CD4-positive, alpha-beta T cell treated with Interleukin-17A for 1 hour (primary cell): ENCODE data around the gene ADCY4.

ENCODE experiments used
- DNase-seq: peaks from one replicate; pipeline ENCODE4 v3.0.0-alpha.2; 2020

ADCY4 gene

DNA sequence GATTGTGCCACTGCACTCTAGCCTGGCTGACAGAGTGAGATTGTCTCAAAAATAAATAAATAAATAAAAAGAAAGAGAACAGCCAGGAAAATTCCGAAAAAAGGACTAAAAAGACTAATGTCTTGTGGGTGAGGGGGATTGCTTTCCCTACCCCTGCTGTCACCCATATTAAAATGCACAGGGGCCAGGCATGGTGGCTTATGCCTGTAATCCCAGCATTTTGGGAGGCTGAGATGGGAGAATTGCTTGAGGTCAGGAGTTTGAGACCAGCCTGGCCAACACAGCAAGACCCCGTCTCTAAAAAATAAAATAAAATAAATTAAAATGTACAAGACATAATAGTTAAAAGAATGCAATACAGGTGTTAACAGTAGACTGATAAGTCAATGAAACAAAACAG is 41.3 kb downstream of the ADCY4 start:
- DNase-seq, result no peak

DNA sequence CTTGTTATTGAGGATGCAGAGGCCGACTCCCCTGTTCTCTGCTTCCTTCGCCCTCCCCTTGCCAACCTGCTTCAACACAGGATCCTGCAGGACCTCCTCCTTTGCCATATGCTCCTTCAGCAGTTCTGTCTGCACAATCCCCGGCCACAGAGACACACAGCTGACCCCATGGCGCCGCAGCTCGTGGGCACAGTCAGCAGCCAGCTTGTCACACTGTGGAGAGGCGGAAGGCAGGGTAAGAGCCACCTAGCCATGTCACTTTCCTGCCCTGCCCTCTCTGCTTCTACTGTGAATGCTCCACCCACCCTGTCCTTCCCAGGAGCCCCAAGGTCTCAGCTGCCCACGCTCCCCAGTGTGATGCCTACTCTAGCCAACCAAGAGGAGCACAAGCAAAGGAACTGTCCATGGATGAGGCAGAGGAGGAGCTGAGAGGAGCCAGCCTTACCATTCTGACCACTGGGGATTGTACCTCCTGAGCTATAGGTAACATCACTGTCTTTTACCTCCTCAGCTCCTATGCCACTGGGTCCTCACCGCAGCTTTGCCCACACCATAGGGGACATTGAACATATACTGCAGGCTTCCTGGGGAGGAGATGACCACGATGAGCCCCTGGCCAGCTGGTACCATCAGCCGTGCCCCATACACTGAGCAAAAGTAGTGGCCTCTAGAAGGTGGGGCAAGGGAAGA is 42.6 kb downstream of the ADCY4 start:
- DNase-seq, result no peak

DNA sequence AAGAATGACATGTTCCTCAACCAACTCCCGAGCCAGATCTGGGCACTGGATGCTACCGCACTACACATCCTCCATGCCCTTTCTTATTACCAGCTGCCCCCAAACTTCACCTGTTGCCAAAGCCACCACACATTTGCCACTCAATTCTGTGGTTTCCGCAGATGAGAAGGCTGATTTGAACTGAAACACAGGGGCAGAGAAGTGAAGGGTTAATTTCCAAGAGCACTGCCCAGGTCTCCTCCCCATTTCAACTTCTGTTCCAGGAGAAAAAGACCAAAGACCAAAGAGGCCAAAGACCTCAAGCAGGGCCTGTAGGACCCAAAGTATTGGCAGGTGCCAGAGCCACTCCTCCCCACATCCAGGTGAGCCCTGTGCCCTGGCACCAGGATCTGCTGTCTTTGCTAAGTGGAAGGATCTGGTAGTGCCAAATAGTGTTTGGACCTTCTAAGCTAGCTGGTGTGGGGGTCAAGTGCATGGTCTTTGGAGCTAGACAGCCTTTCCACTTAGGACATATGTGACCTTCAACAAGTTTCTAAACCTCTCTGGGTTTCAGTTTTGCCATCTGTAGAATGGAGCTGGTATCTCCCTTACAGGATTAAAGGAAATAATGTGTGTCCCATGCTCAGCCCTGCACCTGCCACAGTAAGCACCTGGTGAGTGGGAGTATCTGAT is 43.3 kb downstream of the ADCY4 start:
- no peak for DNase-seq

DNA sequence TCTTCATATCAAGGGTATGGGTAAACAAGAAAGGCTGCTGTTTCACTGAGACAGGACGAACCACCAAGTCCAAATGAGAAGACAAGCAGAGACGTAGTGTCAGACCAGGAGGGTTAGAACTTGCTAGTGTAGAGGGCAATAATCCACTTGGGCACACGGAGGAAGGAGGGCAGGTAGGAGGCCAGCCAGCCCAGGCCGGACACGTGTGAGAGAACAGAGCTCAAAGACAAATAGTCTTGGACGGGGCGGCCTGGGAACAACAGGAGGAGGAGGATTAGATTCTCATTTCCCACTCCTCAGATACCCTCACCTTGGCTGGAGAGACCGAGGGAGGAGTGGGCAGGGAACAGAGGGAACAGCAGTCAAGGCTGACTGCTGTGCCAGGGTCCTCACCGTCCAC is 44.1 kb downstream of the ADCY4 start:
- no peak for DNase-seq

DNA sequence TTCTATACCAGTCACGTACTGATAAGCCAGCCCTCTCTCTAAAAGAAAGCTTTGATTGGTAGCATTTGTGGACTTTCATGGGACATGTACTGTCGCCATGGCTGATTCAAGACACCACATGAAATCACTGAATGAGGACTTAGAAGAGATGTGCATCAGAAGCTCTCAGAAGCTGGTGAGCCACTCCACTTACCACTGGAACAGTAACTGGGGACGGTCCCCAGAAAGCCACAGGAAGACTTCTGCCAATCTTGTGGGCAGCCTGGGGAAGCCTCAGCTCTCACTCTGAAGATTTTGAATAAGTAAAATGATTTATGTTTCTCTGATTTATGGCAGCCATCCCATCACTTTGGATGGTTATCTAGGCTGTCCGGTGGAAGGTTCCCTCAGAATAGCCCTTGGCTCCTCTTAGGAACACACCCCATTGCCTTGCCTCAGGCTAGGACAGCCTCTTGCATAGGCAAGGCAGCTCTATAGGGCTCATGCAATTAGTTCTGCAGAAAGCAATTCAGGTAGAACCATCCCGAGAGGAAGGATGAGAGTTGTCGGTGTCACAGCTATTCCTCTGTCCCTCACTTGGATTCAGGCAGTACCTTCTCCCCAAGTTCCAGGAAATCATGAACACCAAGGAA is 45.1 kb downstream of the ADCY4 start:
- no peak for DNase-seq

DNA sequence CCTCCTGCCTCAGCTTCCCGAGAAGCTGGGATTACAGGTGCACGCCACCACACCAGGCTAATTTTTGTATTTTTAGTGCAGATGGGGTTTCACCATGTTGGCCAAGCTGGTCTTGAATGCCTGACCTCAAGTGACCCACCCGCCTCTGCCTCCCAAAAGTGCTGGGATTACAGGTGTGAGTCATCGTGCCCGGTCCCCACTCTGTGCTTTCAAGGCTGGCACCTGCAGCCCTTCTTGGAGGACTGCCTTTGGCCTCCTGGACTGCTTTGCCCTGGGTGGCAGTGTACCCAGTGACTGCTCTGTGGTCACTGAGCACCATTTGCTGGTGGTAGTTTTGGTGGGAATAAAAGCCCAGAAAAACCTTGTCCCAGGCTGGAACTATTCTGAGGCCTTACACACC is 47.9 kb downstream of the ADCY4 start:
- no peak for DNase-seq

DNA sequence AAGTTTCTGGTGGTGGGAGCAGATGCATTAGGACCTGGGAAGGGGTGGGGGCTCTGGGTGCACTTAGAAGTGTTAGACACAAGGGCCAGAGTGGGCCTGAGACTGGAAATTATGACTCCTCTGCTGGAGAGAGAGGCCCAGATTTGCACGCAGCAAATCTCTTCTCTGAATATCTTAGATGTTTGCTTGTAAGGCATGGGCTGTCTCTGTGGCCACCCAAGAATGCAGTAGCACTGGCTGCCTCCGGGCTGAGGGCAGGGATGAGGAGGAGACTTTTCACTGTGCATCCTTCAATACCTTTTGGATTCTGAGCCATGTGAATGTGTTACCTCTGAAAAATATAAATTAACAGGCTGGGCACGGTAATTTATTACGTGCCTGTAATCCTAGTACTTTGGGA is 49.5 kb downstream of the ADCY4 start:
- no peak for DNase-seq

DNA sequence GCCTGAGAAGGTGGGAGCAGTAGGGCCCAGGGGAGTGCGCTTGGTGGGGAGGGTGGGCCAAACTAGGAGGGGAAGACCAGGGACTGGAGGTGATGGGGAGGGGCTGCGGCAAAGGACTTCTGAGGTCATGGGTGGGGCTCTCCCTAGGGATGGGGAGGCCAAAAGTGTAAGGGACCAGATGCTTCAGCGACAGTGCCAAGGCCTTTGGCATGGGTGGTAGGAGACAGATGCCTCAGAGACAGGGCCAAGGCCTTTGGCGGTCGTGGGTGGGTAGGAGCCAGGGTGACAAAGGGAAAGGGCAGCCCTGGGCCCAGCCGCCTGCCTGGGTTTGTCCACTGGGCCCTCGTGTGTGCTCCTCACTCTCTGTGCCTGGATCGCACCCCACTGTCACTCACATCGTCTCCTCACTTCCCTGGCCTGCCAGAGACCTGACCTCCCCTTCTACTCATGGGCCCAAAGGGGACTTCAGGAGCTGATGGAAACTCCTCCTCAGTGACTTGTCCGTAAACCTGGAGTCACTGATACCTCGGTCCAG is 50.3 kb downstream of the ADCY4 start:
- no peak for DNase-seq

DNA sequence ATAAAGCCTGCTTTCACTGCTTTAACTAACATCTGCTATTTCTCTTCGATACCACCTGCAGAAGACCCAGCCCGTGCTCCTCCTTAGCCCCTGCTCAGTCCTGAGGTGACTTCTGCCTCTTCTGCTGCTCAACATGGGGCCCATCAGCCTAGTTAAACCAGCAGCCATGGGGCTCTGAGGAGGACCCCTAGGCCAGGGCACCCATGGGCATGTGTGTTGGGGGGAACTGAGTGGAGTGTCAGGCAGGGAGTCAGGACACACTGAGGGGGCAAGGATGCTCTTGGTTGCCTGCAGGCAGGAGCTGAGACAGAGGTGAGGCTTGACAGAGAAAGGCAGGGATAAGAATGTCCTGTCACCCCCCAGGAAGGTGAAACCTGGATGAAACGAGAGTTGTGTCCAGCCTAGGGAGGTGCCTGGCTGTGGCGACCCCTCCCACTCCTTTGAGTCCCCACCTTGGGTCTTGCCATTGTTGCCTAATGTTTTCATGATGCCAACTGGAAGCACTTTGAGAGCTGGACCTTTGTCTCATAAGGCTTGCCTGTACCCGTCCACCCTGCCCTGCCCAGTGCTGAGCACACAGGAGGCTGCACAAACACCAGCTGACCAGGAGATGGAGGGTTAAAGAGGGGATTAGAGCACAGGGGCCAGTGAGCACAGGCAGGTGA is 50.9 kb downstream of the ADCY4 start:
- no peak for DNase-seq

DNA sequence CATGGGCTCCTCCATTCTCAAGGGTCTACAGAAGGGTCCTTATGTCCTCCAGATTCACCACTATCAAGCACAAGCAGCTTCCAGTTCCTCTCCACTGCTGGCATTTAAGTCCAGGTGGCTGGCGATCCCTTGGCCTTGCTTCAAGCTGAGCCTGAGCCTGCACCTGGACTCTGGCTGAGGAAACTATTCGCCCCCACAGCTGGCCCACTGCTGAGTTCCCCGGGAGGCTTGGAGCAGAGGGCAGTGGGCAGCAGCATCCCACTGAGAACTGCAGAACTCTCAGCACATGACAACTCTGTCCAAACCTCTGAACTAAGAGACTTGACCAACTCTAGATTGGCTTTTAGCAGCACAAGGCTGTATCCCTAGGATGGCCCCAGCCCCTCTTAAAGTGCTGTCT is 52.1 kb downstream of the ADCY4 start:
- no peak for DNase-seq

DNA sequence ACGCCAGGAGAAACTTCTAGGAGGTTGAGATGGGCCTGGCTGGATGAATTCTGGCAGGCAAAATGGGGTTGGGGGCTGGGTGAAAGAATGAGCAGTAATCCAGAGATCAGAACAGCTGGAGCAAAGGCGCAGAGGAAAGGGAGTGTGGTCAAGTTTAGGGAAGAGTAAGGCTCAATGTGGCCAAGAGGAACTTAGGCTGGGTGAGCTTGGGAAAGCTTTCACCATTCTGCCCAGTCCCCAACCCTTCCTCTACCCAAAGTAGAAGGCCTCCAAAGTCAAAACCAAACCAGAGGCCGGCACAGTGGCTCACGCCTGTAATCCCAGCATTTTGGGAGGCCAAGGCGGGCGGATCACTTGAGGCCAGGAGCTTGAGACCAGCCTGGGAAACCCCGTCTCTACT is 53.2 kb downstream of the ADCY4 start:
- DNase-seq, result no peak

DNA sequence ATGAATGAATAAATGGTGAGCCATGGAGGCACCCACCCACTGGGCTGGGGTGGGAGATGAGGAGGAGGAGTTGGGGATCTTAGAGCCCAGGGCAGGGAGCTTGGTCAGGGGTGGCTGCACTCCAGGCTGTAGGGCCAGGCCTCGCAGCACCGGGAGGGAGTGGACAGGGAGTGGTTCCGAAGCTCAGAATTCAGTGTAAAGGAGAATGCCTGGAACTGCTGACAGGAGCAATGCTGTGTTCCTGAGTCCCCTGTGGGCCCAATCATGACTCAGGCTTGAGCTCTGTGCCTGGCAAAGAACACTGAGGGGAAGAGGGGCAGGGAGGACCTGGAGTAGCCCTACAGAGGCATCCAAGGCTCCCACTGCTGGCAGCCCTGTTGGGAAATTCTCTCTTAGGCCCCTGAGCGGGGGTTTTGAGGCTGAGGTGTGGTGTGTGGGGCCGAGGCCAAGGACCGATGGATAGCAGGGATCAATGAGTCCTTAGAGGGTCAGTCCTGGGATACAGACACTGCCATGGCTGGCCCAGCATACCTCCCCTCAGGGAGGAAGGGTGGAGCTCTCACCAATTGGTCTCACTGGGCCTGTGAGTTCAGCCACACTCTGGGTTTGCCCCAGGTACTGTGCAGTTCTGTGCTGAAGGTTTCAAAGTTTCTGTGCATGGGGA is 53.9 kb downstream of the ADCY4 start:
- DNase-seq, result no peak

DNA sequence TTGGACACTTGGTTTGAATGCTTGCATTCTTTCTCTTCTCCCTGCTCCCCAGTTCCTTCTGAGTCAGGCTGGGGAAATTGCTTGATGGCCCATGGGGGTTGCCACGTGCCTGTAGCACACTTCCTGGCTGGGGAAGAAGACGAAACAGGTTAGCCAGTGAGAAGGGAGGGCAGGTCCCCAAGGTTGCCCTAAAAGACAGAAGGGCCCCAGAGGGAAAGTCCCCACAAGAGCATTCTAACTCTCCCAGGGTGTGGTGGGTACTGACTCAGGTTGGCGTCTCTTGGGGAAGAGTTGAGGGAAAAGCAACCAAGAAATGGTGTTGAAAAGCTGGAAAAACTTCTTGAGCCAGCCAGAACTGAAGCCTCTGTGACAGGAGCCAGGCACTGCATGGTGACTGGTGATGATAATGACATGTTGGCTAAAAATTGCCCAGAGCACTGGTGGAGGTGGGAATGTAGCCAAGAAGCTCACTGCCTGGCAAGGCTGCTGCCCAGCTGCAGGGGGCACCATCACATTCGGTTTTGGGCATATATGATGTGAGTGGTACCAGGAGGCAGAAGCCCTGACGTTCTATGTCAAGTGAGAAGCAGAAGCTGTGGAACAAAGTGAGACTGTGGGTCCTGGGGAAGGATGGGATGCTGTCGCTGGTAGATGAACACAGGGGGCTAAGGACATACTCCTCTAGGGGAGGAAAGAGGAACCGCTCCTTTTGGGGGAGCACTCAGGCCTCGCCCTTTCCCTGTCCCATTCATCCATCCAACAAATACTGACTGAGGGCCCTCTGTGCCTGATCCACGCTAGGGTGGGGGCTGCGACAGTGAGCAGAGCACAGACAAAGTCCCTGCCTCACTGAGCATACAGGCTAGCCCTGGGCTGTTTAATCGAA is 55.3 kb downstream of the ADCY4 start:
- peak; percentile 75 for DNase-seq

DNA sequence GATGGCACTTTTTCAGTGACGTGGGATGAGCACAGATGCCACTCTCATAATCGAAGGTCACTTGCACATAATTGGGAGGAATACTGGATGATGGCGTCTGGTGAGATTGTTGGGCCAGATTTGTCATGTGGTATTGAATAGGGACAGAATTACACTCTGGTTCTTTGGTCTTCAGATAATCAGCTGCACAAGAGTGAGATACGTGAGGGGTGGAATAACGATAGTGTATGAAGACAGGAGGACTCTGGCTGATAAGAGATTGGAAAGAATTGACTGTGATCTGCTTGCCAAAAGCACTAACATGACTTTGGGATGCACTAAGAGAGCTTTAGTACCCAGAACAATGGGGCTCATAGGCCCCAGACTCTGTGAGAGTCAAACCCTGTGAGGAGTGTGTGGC is 56.4 kb downstream of the ADCY4 start:
- DNase-seq, result no peak

DNA sequence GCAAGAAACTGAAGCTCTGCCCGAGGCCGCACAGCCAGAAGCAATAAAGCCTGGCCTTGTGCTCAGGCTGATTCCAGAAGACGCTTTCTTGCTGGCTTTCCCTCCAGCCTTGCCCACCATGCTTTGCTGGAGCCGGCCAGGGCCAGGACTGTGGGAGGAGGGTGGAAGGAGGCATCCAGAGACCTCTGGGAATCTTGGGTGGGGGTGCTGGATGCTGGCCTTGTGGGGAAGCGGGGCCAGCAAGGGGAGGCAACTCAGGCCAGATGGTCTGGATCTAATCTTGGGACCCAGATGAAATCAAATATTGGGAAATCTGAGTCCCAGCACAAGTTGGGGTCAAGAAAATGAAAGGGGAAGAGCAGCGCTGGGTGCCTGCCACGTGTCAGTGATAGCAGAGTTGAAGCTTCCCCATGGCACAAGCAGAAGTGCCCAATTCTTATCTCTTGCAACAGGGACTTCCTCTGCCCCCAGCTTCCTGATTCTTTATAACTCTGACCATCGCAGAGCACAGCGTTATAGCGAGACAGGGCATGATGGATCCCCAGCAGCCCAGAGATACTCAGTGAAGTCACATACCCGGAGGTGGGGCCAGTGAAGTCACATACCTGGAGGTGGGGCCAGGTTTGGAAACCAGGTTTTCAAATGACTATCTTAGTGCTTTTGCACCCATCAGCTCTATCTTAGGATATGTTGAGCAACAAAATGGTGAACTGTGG is 57.1 kb downstream of the ADCY4 start:
- peak; percentile 12 for DNase-seq

DNA sequence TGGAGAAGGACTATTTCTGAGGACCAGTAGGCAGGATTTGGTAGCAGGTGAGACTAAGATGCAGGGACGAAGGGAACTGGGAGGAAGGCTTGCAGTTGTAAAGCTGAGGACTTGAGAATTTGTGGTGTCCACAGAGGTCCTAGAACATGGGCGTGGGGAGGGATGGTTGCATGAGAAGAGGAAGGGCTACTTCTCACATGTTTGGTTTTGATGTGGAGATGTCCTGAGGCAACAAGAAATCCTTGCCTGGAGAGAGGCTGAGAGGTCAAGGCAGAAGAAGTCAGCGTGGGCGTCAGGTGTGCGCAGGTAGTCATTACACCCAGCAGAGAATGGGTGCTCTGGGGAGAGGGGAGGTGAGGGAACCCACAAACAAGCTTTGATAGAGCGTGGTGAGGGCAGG is 57.8 kb downstream of the ADCY4 start:
- DNase-seq, result no peak

DNA sequence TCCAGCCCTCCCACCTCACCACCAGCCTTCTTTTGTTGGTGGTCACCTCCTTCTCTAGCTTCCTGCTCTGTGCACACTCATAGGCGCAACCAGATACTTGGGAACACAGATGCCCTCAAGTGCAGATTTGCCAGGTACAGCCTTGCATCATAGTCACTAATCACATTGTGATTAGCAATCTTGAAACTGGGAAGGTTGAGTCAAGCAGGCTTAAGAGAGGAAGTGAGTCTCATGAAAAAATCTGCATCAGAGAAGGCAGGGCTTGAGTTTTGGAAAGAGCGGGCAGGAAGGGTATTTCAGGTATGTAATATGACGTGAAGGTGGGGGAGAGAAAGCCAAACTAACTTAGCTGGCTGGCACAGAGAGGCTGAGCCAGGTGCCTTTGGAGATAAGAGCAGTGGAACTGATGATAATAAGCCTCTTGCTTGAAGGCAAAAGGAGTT is 60.7 kb downstream of the ADCY4 start:
- peak; percentile 72 for DNase-seq

DNA sequence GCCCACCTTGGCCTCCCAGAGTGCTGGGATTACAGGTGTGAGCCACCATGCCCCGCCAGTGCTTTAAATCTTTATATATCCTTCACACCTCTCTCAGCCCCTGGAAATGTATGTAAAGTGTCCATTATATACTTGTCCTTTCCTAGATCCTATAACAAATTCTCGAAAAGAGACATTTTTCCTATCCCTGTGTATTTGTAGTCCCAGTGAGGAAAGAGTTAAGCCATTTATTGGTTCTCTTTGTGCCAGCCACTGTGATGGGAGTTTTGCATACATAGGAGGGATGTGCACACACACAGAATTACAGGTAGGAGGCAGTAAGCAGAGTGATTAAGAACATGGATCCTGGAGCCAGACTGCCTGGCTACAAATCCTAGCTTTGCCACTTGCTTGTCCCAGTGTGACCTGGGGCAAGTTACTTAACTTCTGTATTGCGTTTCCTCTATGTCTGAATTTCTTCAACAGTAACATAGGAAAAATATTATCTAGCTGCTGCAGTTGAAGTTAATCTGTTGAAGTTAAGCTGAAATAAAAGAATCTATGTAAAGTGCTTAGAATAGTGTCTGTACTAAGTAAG is 61.4 kb downstream of the ADCY4 start:
- no peak for DNase-seq

DNA sequence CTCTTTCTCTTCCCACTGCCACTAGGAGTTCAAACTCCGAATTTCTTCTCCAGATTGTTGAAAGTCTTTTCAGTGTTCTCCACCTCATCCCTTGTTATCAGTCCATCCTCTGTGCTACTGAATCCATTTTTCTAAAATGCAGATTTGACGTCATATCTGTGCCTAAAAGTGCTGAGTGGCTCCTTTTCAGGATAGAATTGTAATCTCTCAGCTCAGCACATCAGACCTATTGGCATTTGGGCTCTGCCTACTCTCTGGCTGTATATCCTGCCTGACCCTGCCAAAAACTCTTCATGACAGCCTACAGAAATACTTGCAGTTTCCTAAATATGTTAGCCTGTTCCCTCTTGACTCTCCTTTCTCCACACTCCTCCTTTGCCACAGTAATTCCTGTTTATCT is 62.4 kb downstream of the ADCY4 start:
- no peak for DNase-seq

DNA sequence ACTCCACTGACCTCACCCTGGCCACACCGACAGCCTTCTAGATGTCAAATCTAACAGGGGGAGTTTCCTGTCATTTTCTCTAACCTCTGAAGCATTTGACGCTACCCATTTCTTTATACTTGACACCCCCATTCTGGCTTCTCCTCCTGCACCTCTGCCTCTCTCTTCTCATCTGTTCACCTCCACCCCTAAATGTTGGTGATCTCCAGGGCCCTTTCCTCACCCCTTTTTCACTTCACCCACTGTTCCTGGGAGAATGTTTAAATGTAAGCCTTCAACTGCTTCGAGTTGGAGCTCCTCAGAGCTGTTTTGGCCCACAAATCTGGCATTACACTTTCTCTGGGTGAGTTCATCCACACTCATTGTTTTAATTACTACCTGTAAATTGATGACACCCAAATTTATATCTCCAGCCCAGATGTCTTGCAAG is 63.0 kb downstream of the ADCY4 start:
- no peak for DNase-seq
